Gastrocnemius medialis (tissue), 4 donors: ENCODE measurements around the gene MC2R.

Experiments used
- CTCF ChIP-seq, 5 experiments: fragments of 450-650 bp in 3 of 5; fragments of 200-600 bp in 2 of 5; sonication (generic) in 2 of 5; IDR thresholded peaks in 4 of 5; conservative IDR thresholded peaks in 1 of 5; 1 replicate in 4 of 5; 2 replicates in 1 of 5; pipeline ENCODE4 v1.5.1; 2016 to 2019; ENCODE audit warnings: antibody characterized with exemption in 5 of 5, mild to moderate bottlenecking in 3 of 5, moderate library complexity in 3 of 5
- POLR2A ChIP-seq, 2 donors: fragments of 450-650 bp; IDR thresholded peaks; one replicate each; pipeline ENCODE4 v1.6.1; 2017; ENCODE audit warnings: antibody characterized with exemption in 2 of 2, mild to moderate bottlenecking in 2 of 2, moderate library complexity in 2 of 2

GRCh38 chr18:13945811-13946210 is 30.5 kb upstream of the MC2R start:
- TF ChIP-seq CTCF (IDR thresholded peaks at IDR 0.05 in 4 of 5, conservative IDR thresholded peaks at IDR 0.05 in 1 of 5) (no peak), POLR2A (IDR thresholded peaks at IDR 0.05) (no peak)
